Measurements from ENCODE around the gene PRICKLE2.

DNA sequence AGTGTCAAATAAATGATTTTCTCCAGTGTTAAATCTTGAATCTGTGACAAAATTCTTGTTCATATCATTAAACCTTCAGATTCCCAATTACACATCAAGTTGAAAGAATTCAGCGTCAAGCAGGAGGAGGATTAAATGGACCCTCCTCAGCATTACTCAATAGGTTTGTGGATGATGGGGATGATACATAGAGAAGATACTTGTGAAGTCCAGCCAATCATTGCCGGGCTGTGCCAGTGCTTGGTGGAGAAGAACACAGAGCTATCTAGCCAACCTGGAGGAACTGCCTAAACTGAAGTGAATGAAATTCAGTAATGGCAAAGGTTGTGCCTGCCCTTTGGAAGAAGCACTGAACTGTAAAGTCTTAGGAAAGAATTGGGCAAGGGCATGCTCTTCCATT lies 47.0 kb upstream of the PRICKLE2 start:
- TF ChIP-seq, protein P1, sequence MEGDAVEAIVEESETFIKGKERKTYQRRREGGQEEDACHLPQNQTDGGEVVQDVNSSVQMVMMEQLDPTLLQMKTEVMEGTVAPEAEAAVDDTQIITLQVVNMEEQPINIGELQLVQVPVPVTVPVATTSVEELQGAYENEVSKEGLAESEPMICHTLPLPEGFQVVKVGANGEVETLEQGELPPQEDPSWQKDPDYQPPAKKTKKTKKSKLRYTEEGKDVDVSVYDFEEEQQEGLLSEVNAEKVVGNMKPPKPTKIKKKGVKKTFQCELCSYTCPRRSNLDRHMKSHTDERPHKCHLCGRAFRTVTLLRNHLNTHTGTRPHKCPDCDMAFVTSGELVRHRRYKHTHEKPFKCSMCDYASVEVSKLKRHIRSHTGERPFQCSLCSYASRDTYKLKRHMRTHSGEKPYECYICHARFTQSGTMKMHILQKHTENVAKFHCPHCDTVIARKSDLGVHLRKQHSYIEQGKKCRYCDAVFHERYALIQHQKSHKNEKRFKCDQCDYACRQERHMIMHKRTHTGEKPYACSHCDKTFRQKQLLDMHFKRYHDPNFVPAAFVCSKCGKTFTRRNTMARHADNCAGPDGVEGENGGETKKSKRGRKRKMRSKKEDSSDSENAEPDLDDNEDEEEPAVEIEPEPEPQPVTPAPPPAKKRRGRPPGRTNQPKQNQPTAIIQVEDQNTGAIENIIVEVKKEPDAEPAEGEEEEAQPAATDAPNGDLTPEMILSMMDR (IDR thresholded peaks at IDR 0.05) = no peak
- no peak for TF ChIP-seq POLR2AphosphoS5 (IDR thresholded peaks at IDR 0.05; ENCODE audit: low read depth, low read length)
